ENCODE measurements around the gene RNFT2.

Gene RNFT2

GRCh38 chr12:116698554-116699075 lies 39.5 kb upstream of the RNFT2 start:
- Histone ChIP-seq H3K27ac (ENCODE audit: extremely low read depth, low read depth, low read length) (no peak overlapping the region), H3K36me3 (ENCODE audit: control insufficient read depth in 2 of 2, insufficient read depth in 1 of 2, low read length in 2 of 2) (no peaks in the 10 kb centered on the region), H3K4me1 (ENCODE audit: control insufficient read depth, insufficient read depth, low read length) (no peaks in the 10 kb centered on the region), H3K4me3 (ENCODE audit: low read depth, low read length) (no peak overlapping the region), H3K9me3 (ENCODE audit: control insufficient read depth, insufficient read depth, low read depth, low read length) (no peaks in the 10 kb centered on the region)
- TF ChIP-seq ZNF707 (tag by site-specific recombination; IDR thresholded peaks at IDR 0.05) (no peak), ZNF530 (tag by site-specific recombination; IDR thresholded peaks at IDR 0.05; ENCODE audit: low read depth) (no peak), ZNF645 (tag by site-specific recombination; IDR thresholded peaks at IDR 0.05) (no peak), ZNF274 (IDR thresholded peaks at IDR 0.05; ENCODE audit: low read length) (no peak), ZNF274 (tag by site-specific recombination; IDR thresholded peaks at IDR 0.05; ENCODE audit: borderline replicate concordance) (no peak), ZNF416 (tag by site-specific recombination; IDR thresholded peaks at IDR 0.05) (no peak), ZNF629 (tag by site-specific recombination; IDR thresholded peaks at IDR 0.05) (no peak), ZNF555 (tag by site-specific recombination; conservative IDR thresholded peaks at IDR 0.05) (no peak), REST (tag by site-specific recombination; IDR thresholded peaks at IDR 0.05) (no peak), ZNF610 (tag by site-specific recombination; IDR thresholded peaks at IDR 0.05; ENCODE audit: borderline replicate concordance) (no peak), ELK4 (IDR thresholded peaks at IDR 0.05; ENCODE audit: borderline replicate concordance, low read depth, low read length) (no peak), PRDM10 (tag by site-specific recombination; IDR thresholded peaks at IDR 0.05) (no peak), ZNF776 (tag by site-specific recombination; IDR thresholded peaks at IDR 0.05; ENCODE audit: borderline replicate concordance) (no peak), SCRT2 (tag by site-specific recombination; IDR thresholded peaks at IDR 0.05) (no peak), ZNF302 (tag by site-specific recombination; IDR thresholded peaks at IDR 0.05; ENCODE audit: low read depth) (no peak), ZNF521 (tag by site-specific recombination; IDR thresholded peaks at IDR 0.05) (no peak), ZNF341 (tag by site-specific recombination; IDR thresholded peaks at IDR 0.05; ENCODE audit: low read depth) (no peak), ZSCAN30 (tag by site-specific recombination; IDR thresholded peaks at IDR 0.05) (no peak), ZBTB11 (tag by site-specific recombination; conservative IDR thresholded peaks at IDR 0.05; ENCODE audit: low read depth) (no peak), ZNF571 (tag by site-specific recombination; IDR thresholded peaks at IDR 0.05) (no peak), ZNF664 (tag by site-specific recombination; IDR thresholded peaks at IDR 0.05) (no peak)
- POLR2A ChIA-PET: no interaction called here
- CTCF ChIA-PET: interaction anchor here (0.6 to 2.2 kb wide), 8 partner anchors 10 to 775 kb away, joined by 3 to 6 read pairs (median 3); no protein-coding TSS in a partner anchor
